Measurements from ENCODE around the gene LYPD8. TPM values are rescaled to one million over a fixed set of nuclear protein-coding genes. Genes with fewer than 3 reads are reported as not detected.

The LYPD8 gene
- total RNA-seq, 1 donor from 2014 or later: not detected

DNA sequence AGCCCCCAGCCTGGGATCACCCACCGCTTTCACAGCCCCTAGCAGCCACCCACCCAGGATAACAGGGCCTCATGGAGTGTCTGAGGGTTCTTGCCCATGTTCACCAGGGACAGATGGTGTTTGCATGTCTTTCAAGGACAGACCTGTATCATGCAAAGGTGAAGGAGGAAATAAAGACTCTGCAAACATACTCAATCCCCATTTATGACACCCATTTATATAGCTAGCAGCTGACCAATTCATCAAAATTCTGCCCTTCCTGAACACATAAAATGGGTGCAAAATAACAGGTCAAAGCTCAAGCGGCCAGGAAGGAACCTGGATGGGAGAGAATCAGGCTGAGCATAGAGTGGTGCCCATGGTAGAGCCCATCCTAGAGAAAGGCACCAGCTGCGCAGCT lies 32.8 kb upstream of the LYPD8 start:
- Mint-ChIP-seq H3K9me3 (no peaks in the 10 kb centered on the region), H3K27ac (no peak overlapping the region), H3K4me1 (no peaks in the 10 kb centered on the region), H3K4me3 (no peak overlapping the region), H3K27me3 (ENCODE audit: insufficient read depth, low read depth) (peaks cover 8% of the 10 kb centered on the region), H3K36me3 (no peaks in the 10 kb centered on the region)
- no peak overlapping the region for H3K9ac ChIP-seq
- no peak overlapping the region for H3K27ac ChIP-seq
- TF ChIP-seq, protein P1, sequence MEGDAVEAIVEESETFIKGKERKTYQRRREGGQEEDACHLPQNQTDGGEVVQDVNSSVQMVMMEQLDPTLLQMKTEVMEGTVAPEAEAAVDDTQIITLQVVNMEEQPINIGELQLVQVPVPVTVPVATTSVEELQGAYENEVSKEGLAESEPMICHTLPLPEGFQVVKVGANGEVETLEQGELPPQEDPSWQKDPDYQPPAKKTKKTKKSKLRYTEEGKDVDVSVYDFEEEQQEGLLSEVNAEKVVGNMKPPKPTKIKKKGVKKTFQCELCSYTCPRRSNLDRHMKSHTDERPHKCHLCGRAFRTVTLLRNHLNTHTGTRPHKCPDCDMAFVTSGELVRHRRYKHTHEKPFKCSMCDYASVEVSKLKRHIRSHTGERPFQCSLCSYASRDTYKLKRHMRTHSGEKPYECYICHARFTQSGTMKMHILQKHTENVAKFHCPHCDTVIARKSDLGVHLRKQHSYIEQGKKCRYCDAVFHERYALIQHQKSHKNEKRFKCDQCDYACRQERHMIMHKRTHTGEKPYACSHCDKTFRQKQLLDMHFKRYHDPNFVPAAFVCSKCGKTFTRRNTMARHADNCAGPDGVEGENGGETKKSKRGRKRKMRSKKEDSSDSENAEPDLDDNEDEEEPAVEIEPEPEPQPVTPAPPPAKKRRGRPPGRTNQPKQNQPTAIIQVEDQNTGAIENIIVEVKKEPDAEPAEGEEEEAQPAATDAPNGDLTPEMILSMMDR (IDR thresholded peaks at IDR 0.05): no peak
- TF ChIP-seq EZH2phosphoT487 (IDR thresholded peaks at IDR 0.05): no peak
- TF ChIP-seq EZH2 (IDR thresholded peaks at IDR 0.05): no peak
- no peaks in the 10 kb centered on the region for H3F3A ChIP-seq (ENCODE audit: low read depth)
- no peak overlapping the region for H2AFZ ChIP-seq (replicated peaks)
- no peak overlapping the region for H3K4me2 ChIP-seq
- no peaks in the 10 kb centered on the region for H3K79me2 ChIP-seq (ENCODE audit: low read depth)
- H3K27me3 ChIP-seq: no peaks in the 10 kb centered on the region
- no peak overlapping the region for H3K4me3 ChIP-seq
- no peaks in the 10 kb centered on the region for H3K4me1 ChIP-seq
- no peaks in the 10 kb centered on the region for H4K20me1 ChIP-seq (ENCODE audit: low read depth)
- no peaks in the 10 kb centered on the region for H3K36me3 ChIP-seq
- H3K9me3 ChIP-seq (ENCODE audit: low read depth): peaks cover 5% of the 10 kb centered on the region
- no peak for DNase-seq (ENCODE audit: low spot score)

DNA sequence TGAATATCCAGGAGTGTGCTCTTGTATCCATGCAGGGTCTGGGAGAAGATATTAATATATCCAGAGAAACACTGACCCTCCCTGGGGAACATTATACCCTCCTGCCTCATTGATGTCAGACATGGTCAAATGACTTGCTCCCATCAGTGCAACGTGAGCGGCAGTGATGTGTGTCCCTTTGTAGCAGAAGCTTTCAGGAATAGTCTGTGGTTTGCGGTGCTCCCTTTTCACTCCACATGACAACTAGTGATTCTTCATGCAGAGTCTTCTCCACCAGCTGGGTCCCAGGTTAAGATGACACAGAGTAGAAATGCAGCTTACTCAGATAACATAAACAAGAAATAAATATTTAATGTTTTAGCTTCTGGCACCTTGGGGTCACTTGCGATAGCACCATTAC lies 31.9 kb upstream of the LYPD8 start:
- no peaks in the 10 kb centered on the region for H3K4me1 ChIP-seq
- no peak overlapping the region for H2AFZ ChIP-seq (replicated peaks)
- H3K27me3 Mint-ChIP-seq (ENCODE audit: insufficient read depth, low read depth): peaks cover 3% of the 10 kb centered on the region
- no peaks in the 10 kb centered on the region for H3F3A ChIP-seq (ENCODE audit: low read depth)
- H3K4me3 Mint-ChIP-seq: no peak overlapping the region
- no peak overlapping the region for H3K4me2 ChIP-seq
- no peak overlapping the region for H3K27ac Mint-ChIP-seq
- no peaks in the 10 kb centered on the region for H4K20me1 ChIP-seq (ENCODE audit: low read depth)
- no peaks in the 10 kb centered on the region for H3K36me3 Mint-ChIP-seq
- H3K27me3 ChIP-seq: no peaks in the 10 kb centered on the region
- H3K4me3 ChIP-seq: no peak overlapping the region
- no peak overlapping the region for H3K27ac ChIP-seq
- H3K79me2 ChIP-seq (ENCODE audit: low read depth): no peaks in the 10 kb centered on the region
- TF ChIP-seq, protein P1 (IDR thresholded peaks at IDR 0.05): no peak
- no peak for TF ChIP-seq EZH2 (IDR thresholded peaks at IDR 0.05)
- TF ChIP-seq EZH2phosphoT487 (IDR thresholded peaks at IDR 0.05): no peak
- H3K36me3 ChIP-seq: no peaks in the 10 kb centered on the region
- peaks cover 3% of the 10 kb centered on the region for H3K9me3 Mint-ChIP-seq
- H3K4me1 Mint-ChIP-seq: no peaks in the 10 kb centered on the region
- H3K9ac ChIP-seq: no peak overlapping the region
- DNase-seq (ENCODE audit: low spot score): no peak
- peaks cover 5% of the 10 kb centered on the region for H3K9me3 ChIP-seq (ENCODE audit: low read depth)

DNA sequence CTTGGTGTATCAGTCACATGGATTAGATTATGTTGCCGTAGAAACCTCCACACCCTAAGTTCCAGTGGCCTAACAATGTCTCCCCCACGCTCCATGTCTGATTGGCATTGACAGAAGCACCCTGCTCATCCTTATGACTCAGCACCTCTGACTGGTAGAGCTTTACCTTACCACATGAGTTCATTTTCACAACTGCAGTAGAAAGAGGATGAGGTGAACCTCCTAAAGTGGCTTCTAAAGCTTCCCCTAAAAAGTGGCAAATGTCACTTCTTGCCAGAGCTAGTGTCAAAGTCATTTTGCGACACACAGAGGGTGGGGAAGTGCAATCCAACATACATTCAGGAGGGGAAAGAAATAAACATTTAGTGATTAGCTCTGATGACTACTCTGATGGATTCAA lies 30.6 kb upstream of the LYPD8 start:
- DNase-seq (ENCODE audit: low spot score): no peak
- no peaks in the 10 kb centered on the region for H3K4me1 ChIP-seq
- no peak overlapping the region for H3K27ac ChIP-seq
- Mint-ChIP-seq H3K4me1 (no peaks in the 10 kb centered on the region), H3K27me3 (ENCODE audit: insufficient read depth, low read depth) (peaks cover 3% of the 10 kb centered on the region), H3K27ac (no peak overlapping the region), H3K36me3 (no peaks in the 10 kb centered on the region), H3K9me3 (peaks cover 7% of the 10 kb centered on the region), H3K4me3 (no peak overlapping the region)
- H3K4me2 ChIP-seq: no peak overlapping the region
- H4K20me1 ChIP-seq (ENCODE audit: low read depth): no peaks in the 10 kb centered on the region
- H3K9ac ChIP-seq: no peak overlapping the region
- peaks cover 7% of the 10 kb centered on the region for H3K9me3 ChIP-seq (ENCODE audit: low read depth)
- H2AFZ ChIP-seq (replicated peaks): no peak overlapping the region
- no peaks in the 10 kb centered on the region for H3K36me3 ChIP-seq
- no peaks in the 10 kb centered on the region for H3K79me2 ChIP-seq (ENCODE audit: low read depth)
- H3F3A ChIP-seq (ENCODE audit: low read depth): no peaks in the 10 kb centered on the region
- H3K4me3 ChIP-seq: no peak overlapping the region
- TF ChIP-seq EZH2 (IDR thresholded peaks at IDR 0.05) (no peak), EZH2phosphoT487 (IDR thresholded peaks at IDR 0.05) (no peak)
- TF ChIP-seq, protein P1 (IDR thresholded peaks at IDR 0.05): no peak
- H3K27me3 ChIP-seq: no peaks in the 10 kb centered on the region

Measured in neural progenitor cell (in vitro differentiated cells).